MG63 (cell line): Measurements from ENCODE around the gene SULT1A1. TPM values are rescaled to one million over a fixed set of nuclear protein-coding genes. Genes with fewer than 3 reads are reported as not detected.

Source experiments
- total RNA-seq: library from RNA; depleted of rRNA; stranded (reverse); fragments of >200 nt; shearing (Covaris generic); gene quantifications from 2 replicates; pipeline ENCODE4 v1.2.3, GENCODE V29; 2014; ENCODE audit warnings: low replicate concordance; rRNA removed

SULT1A1 gene
- total RNA-seq, 1 experiment from 2014 or later: 2.3 TPM

Other genes starting within 250 kb of the SULT1A1 start
- gene NPIPB6, start 246.5 kb downstream of the SULT1A1 start, total RNA-seq: not detected in 2 replicates
- 243 and 291 TPM in 2 replicates for gene EIF3CL, start 206.2 kb downstream of the SULT1A1 start, total RNA-seq
- gene NPIPB7, start 137.7 kb downstream of the SULT1A1 start, total RNA-seq: not detected in 2 replicates
- gene CLN3, start 118.0 kb downstream of the SULT1A1 start, total RNA-seq: 11.9 and 27.5 TPM in 2 replicates
- gene APOBR, start 115.4 kb downstream of the SULT1A1 start, total RNA-seq: not detected in 2 replicates
- gene IL27, start 103.2 kb downstream of the SULT1A1 start, total RNA-seq: not detected in 2 replicates
- 38.1 and 78.4 TPM in 2 replicates for gene NUPR1, start 71.1 kb downstream of the SULT1A1 start, total RNA-seq
- gene SGF29, start 56.1 kb downstream of the SULT1A1 start, total RNA-seq: 4.6 and 4.7 TPM in 2 replicates
- gene SULT1A2, start 13.0 kb downstream of the SULT1A1 start, total RNA-seq: not detected in 2 replicates
- not detected in 2 replicates for gene NPIPB8, start 28.0 kb upstream of the SULT1A1 start, total RNA-seq
- 471 and 698 TPM in 2 replicates for gene EIF3C, start 101.4 kb upstream of the SULT1A1 start, total RNA-seq
- 0.46 TPM in 1 of 2 replicates, not detected in the other for gene NPIPB9, start 141.7 kb upstream of the SULT1A1 start, total RNA-seq
- 17.3 and 18.7 TPM in 2 replicates for gene ATXN2L, start 213.0 kb upstream of the SULT1A1 start, total RNA-seq
- gene TUFM, start 236.3 kb upstream of the SULT1A1 start, total RNA-seq: 136 and 169 TPM in 2 replicates